Ishikawa (cell line): ENCODE results near the gene SINHCAF.

ENCODE experiments used
- CEBPB ChIP-seq: IDR thresholded peaks from 2 replicates; pipeline ENCODE4 v1.6.1; 2012
- CREB1 ChIP-seq: IDR thresholded peaks from 2 replicates; pipeline ENCODE4 v1.6.1; 2012; ENCODE audit warnings: low read depth
- EGR1 ChIP-seq: IDR thresholded peaks from 2 replicates; pipeline ENCODE4 v1.6.1; 2012
- EP300 ChIP-seq: IDR thresholded peaks from 2 replicates; pipeline ENCODE4 v1.6.1; 2012; ENCODE audit warnings: borderline replicate concordance
- FOXM1 ChIP-seq: IDR thresholded peaks from 2 replicates; pipeline ENCODE4 v1.6.1; 2012; ENCODE audit warnings: low read depth, borderline replicate concordance
- MAX ChIP-seq: IDR thresholded peaks from 2 replicates; pipeline ENCODE4 v1.6.1; 2012
- NFIC ChIP-seq: IDR thresholded peaks from 2 replicates; pipeline ENCODE4 v1.6.1; 2012
- RAD21 ChIP-seq: IDR thresholded peaks from 2 replicates; pipeline ENCODE4 v1.6.1; 2012; ENCODE audit warnings: low read depth
- REST ChIP-seq: IDR thresholded peaks from 2 replicates; pipeline ENCODE4 v1.6.1; 2012; ENCODE audit warnings: low read depth, mild to moderate bottlenecking
- TAF1 ChIP-seq: IDR thresholded peaks from 2 replicates; pipeline ENCODE4 v1.6.1; 2012; ENCODE audit warnings: low read depth, mild to moderate bottlenecking
- TCF12 ChIP-seq: IDR thresholded peaks from 2 replicates; pipeline ENCODE4 v1.6.1; 2012; ENCODE audit warnings: low read depth
- TEAD4 ChIP-seq: IDR thresholded peaks from 2 replicates; pipeline ENCODE4 v1.6.1; 2012
- YY1 ChIP-seq: IDR thresholded peaks from 2 replicates; pipeline ENCODE4 v1.6.1; 2012; ENCODE audit warnings: low read depth
- ZBTB7A ChIP-seq: IDR thresholded peaks from 2 replicates; pipeline ENCODE4 v1.6.1; 2012; ENCODE audit warnings: low read depth
- TF ChIP-seq, protein P1 (sequence below): IDR thresholded peaks from 2 replicates; pipeline ENCODE4 v1.6.1; 2012

SINHCAF gene

GRCh38 chr12:31339831-31340622 is 14.1 kb upstream of the SINHCAF start:
- TF ChIP-seq EGR1: no peak
- peak; percentile 97 for TF ChIP-seq TEAD4
- no peak for TF ChIP-seq ZBTB7A
- no peak for TF ChIP-seq FOXM1
- no peak; the same call in 1 of the 2 replicates for TF ChIP-seq EP300
- TF ChIP-seq YY1: no peak
- TF ChIP-seq, protein P1, sequence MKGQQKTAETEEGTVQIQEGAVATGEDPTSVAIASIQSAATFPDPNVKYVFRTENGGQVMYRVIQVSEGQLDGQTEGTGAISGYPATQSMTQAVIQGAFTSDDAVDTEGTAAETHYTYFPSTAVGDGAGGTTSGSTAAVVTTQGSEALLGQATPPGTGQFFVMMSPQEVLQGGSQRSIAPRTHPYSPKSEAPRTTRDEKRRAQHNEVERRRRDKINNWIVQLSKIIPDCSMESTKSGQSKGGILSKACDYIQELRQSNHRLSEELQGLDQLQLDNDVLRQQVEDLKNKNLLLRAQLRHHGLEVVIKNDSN: no peak
- no peak for TF ChIP-seq TAF1
- no peak for TF ChIP-seq CREB1
- TF ChIP-seq REST: no peak
- TF ChIP-seq CEBPB: no peak
- TF ChIP-seq MAX: peak; percentile 16; the same call in 1 of the 2 replicates
- 0 out of 2 replicates have a peak, but pooled peaks have one; percentile 48 for TF ChIP-seq TCF12
- TF ChIP-seq NFIC: no peak

- TF ChIP-seq REST (no peak), EGR1 (no peak), TEAD4 (no peak), TCF12 (no peak)
These were observed 12.0 kb upstream of the SINHCAF start for GRCh38 chr12:31337952-31338351.

GRCh38 chr12:31331242-31331641 is 5.3 kb upstream of the SINHCAF start:
- TF ChIP-seq EGR1 (no peak), NFIC (no peak), FOXM1 (no peak), MAX (no peak), TEAD4 (no peak), RAD21 (no peak), YY1 (no peak), REST (no peak), ZBTB7A (no peak), CEBPB (no peak), CREB1 (no peak), EP300 (no peak), TCF12 (no peak)
- TF ChIP-seq, protein P1: no peak

- TF ChIP-seq TAF1 (no peak), YY1 (no peak), TCF12 (no peak), NFIC (no peak), CREB1 (no peak), REST (no peak), EP300 (no peak), CEBPB (no peak), FOXM1 (no peak)
These were observed 1.0 kb upstream of the SINHCAF start for GRCh38 chr12:31326736-31327659.
